ENCODE measurements around the gene MOV10L1.

- TF ChIP-seq CTCF (IDR thresholded peaks at IDR 0.05 in 8 of 11, conservative IDR thresholded peaks at IDR 0.05 in 3 of 11) (no peak), POLR2AphosphoS5 (IDR thresholded peaks at IDR 0.05) (no peak), POLR2A (IDR thresholded peaks at IDR 0.05) (no peak)
Observed at GRCh38 chr22:50074551-50075530, 15.0 kb upstream of the MOV10L1 start.

Measured in spleen (tissue), 7 donors.